T-cell (primary cell): ENCODE measurements around the gene FBN1. TPM values are rescaled to one million over a fixed set of nuclear protein-coding genes. Genes with fewer than 3 reads are reported as not detected.

Experiments
- ATAC-seq, 4 experiments: fragments of 200-7000 bp in 3 of 4; fragments of 150-1000 bp in 1 of 4; cut with Tn5 transposase; replicated peaks in 1 of 4; 1 replicate in 3 of 4; 2 replicates in 1 of 4; pipeline ENCODE4 v1.10.0; 2021; ENCODE audit warnings: moderate library complexity in 3 of 4, mild to moderate bottlenecking in 2 of 4, moderate number of reproducible peaks in 1 of 4
- CTCF ChIA-PET, 2 donors: fragments of 300-600 bp; sonication (Branson Sonifier 250); formaldehyde crosslinking; loops; one replicate each; lab custom pipeline; 2022; ENCODE audit warnings: antibody characterized with exemption in 2 of 2; lab: Charles Lee
- POLR2A ChIA-PET, 2 donors: fragments of 300-600 bp; sonication (Branson Sonifier 250); formaldehyde crosslinking; loops; one replicate each; lab custom pipeline; 2022; ENCODE audit warnings: antibody characterized with exemption in 2 of 2; lab: Charles Lee
- DNase-seq, 35 experiments: peaks; one replicate each; pipeline versions ENCODE4 v3.0.0 to v3.0.0-alpha.2; 2013 to 2023
- H3K27ac ChIP-seq: one replicate; pipeline ENCODE4 v1.5.1; 2013; ENCODE audit warnings: low read length
- H3K27me3 ChIP-seq, 2 experiments: replicated peaks in 1 of 2; 1 replicate in 1 of 2; 2 replicates in 1 of 2; pipeline versions ENCODE4 v1.6.1 to v1.7.0; 2013; ENCODE audit warnings: low read length in 1 of 2, mixed read lengths in 1 of 2; ENCODE audit not compliant: control insufficient read depth in 2 of 2, insufficient read depth in 2 of 2; ENCODE audit errors: extremely low read depth in 1 of 2
- H3K36me3 ChIP-seq, 2 donors: 1 replicate in 1 of 2; 2 replicates in 1 of 2; pipeline versions ENCODE4 v1.6.1 to v1.7.0; 2013; ENCODE audit warnings: low read length in 1 of 2; ENCODE audit not compliant: control insufficient read depth in 2 of 2, insufficient read depth in 1 of 2; ENCODE audit errors: extremely low read depth in 1 of 2
- H3K4me1 ChIP-seq, 2 experiments: 1 replicate in 1 of 2; 2 replicates in 1 of 2; pipeline versions ENCODE4 v1.6.1 to v1.7.0; 2013; ENCODE audit warnings: low read length in 2 of 2, mixed read lengths in 1 of 2; ENCODE audit not compliant: insufficient read depth in 2 of 2, control insufficient read depth in 1 of 2; ENCODE audit errors: extremely low read depth in 1 of 2
- H3K4me3 ChIP-seq, 2 donors: 1 replicate in 1 of 2; 2 replicates in 1 of 2; pipeline versions ENCODE4 v1.5.1 to v1.7.0; 2013; ENCODE audit warnings: mild to moderate bottlenecking in 2 of 2, low read length in 1 of 2, moderate library complexity in 1 of 2; ENCODE audit not compliant: control insufficient read depth in 1 of 2; ENCODE audit errors: extremely low read depth in 1 of 2
- H3K9me3 ChIP-seq: 2 replicates; pipeline ENCODE4 v1.7.0; 2013
- H3K27ac Mint-ChIP-seq, 2 donors: one replicate each; pipeline ENCODE4 v1.8.0; 2020 to 2021; ENCODE audit warnings: mild to moderate bottlenecking in 2 of 2, mixed read lengths in 2 of 2
- H3K27me3 Mint-ChIP-seq, 2 donors: one replicate each; pipeline ENCODE4 v1.8.0; 2021 to 2022; ENCODE audit warnings: mixed read lengths in 2 of 2
- H3K36me3 Mint-ChIP-seq: one replicate; pipeline ENCODE4 v1.8.0; 2021; ENCODE audit warnings: mixed read lengths
- H3K4me1 Mint-ChIP-seq, 3 donors: one replicate each; pipeline ENCODE4 v1.8.0; 2020 to 2022; ENCODE audit warnings: mixed read lengths in 3 of 3, mild to moderate bottlenecking in 1 of 3
- H3K4me3 Mint-ChIP-seq, 3 donors: one replicate each; pipeline ENCODE4 v1.8.0; 2020 to 2022; ENCODE audit warnings: mild to moderate bottlenecking in 3 of 3, mixed read lengths in 3 of 3, moderate library complexity in 3 of 3
- H3K9me3 Mint-ChIP-seq, 3 donors: one replicate each; pipeline ENCODE4 v1.8.0; 2020 to 2022; ENCODE audit warnings: mixed read lengths in 3 of 3
- whole genome bisulfite sequencing: methylation state at CpG from one replicate; pipeline ENCODE4 v1.1.5; 2013; ENCODE audit warnings: missing lambda C conversion rate; ENCODE audit not compliant: insufficient coverage; 5-methylcytosine and 5-hydroxymethylcytosine counted together
- total RNA-seq, 35 experiments: library from RNA in 6 of 35; stranded (reverse) in 6 of 35; fragments of 120-200 nt in 1 of 35; gene quantifications; one replicate each; pipeline versions ENCODE4 v1.2.1 to v1.2.4 and lab custom pipeline; 2013 to 2026

FBN1 gene
- total RNA-seq, 5 donors from 2014 or later (not counting 1 experiment from before 2014, with no cell fraction given) = 0.28 to 1.2 (median 0.79) TPM

GRCh38 chr15:48637639-48638038 is 7.9 kb downstream of the FBN1 start:
- ChIA-PET POLR2A (interaction anchor here in 1 of 2 donors (0.6 kb wide), 1 partner anchor 12 kb away, joined by 3 read pairs; no protein-coding TSS in a partner anchor), CTCF (interaction anchor here in 1 of 2 donors (0.5 kb wide), 1 partner anchor 343 kb away, joined by 3 read pairs; no protein-coding TSS in a partner anchor)
- Mint-ChIP-seq H3K36me3 (no peaks in the 10 kb centered on the region), H3K27me3 (peaks cover 9 to 12% of the 10 kb centered on the region in 2 donors), H3K4me1 (no peaks in the 10 kb centered on the region), H3K4me3 (no peak overlapping the region), H3K9me3 (no peaks in the 10 kb centered on the region), H3K27ac (no peak overlapping the region)
- 90% methylated on average over 1 of the region's 2 CpGs for WGBS
- DNase-seq = no peak
- H3K27me3 ChIP-seq = peaks cover 0 to 4% of the 10 kb centered on the region in 2 experiments
- H3K27ac ChIP-seq = no peak overlapping the region
- no peaks in the 10 kb centered on the region for H3K4me1 ChIP-seq
- H3K36me3 ChIP-seq = no peaks in the 10 kb centered on the region
- H3K9me3 ChIP-seq = no peaks in the 10 kb centered on the region
- H3K4me3 ChIP-seq = no peak overlapping the region
- no peak for ATAC-seq

- H3K9me3 ChIP-seq = no peaks in the 10 kb centered on the region
- no peaks in the 10 kb centered on the region for H3K9me3 Mint-ChIP-seq
- DNase-seq (no peak), ATAC-seq (no peak)
- no peaks in the 10 kb centered on the region for H3K4me1 ChIP-seq
- H3K36me3 Mint-ChIP-seq = no peaks in the 10 kb centered on the region
- peaks cover 6% of the 10 kb centered on the region in 2 donors for H3K27me3 Mint-ChIP-seq
- H3K27me3 ChIP-seq = no peaks in the 10 kb centered on the region
- H3K4me3 Mint-ChIP-seq = no peak overlapping the region
- H3K27ac ChIP-seq = no peak overlapping the region
- 96% methylated on average over 2 of the region's 5 CpGs for WGBS
- H3K4me3 ChIP-seq = no peak overlapping the region
- H3K4me1 Mint-ChIP-seq = no peaks in the 10 kb centered on the region
- no peak overlapping the region for H3K27ac Mint-ChIP-seq
- POLR2A ChIA-PET = no interaction called here
- CTCF ChIA-PET = no interaction called here
- no peaks in the 10 kb centered on the region for H3K36me3 ChIP-seq
Observed at GRCh38 chr15:48636511-48636910, 9.0 kb downstream of the FBN1 start.

DNA sequence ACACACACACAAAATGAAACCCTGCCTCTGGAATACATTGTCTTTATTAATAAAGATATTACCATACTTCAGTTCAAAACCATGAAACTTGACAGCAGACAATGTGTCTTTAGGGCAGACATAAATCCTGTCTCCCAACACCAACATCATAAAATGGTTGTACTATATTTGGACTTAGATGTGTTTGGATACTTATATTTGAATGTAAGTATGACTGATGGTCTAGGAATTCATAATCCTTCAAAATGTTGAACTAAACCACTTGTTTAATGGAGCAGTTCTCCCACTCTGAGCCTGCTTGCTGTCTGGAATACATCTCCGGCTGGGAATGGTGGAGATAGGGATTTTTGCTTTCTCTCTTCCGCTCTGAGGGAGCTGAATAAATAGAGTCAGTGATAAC is 10.6 kb downstream of the FBN1 start:
- no peaks in the 10 kb centered on the region for H3K9me3 ChIP-seq
- ChIA-PET POLR2A (no interaction called here), CTCF (no interaction called here)
- H3K4me3 Mint-ChIP-seq = no peak overlapping the region
- H3K4me1 Mint-ChIP-seq = no peaks in the 10 kb centered on the region
- DNase-seq = no peak
- ATAC-seq = no peak
- no peak overlapping the region for H3K27ac ChIP-seq
- WGBS = no CpG with 5 or more reads among the region's 2 CpGs
- H3K36me3 ChIP-seq = no peaks in the 10 kb centered on the region
- no peak overlapping the region for H3K27ac Mint-ChIP-seq
- H3K4me3 ChIP-seq = no peak overlapping the region
- no peaks in the 10 kb centered on the region for H3K36me3 Mint-ChIP-seq
- no peaks in the 10 kb centered on the region for H3K27me3 ChIP-seq
- H3K27me3 Mint-ChIP-seq = no peaks in the 10 kb centered on the region
- no peaks in the 10 kb centered on the region for H3K9me3 Mint-ChIP-seq
- no peaks in the 10 kb centered on the region for H3K4me1 ChIP-seq

GRCh38 chr15:48634096-48634495 is 11.4 kb downstream of the FBN1 start:
- Mint-ChIP-seq H3K27ac (no peak overlapping the region), H3K9me3 (no peaks in the 10 kb centered on the region), H3K4me3 (no peak overlapping the region), H3K27me3 (peaks cover 0 to 2% of the 10 kb centered on the region in 2 donors), H3K4me1 (no peaks in the 10 kb centered on the region), H3K36me3 (no peaks in the 10 kb centered on the region)
- no peak for ATAC-seq
- H3K36me3 ChIP-seq = no peaks in the 10 kb centered on the region
- POLR2A ChIA-PET = no interaction called here
- H3K4me1 ChIP-seq = no peaks in the 10 kb centered on the region
- H3K9me3 ChIP-seq = no peaks in the 10 kb centered on the region
- H3K27ac ChIP-seq = no peak overlapping the region
- H3K4me3 ChIP-seq = no peak overlapping the region
- CTCF ChIA-PET = no interaction called here
- no peak for DNase-seq
- WGBS = 54% methylated on average over 3 of the region's 3 CpGs
- no peaks in the 10 kb centered on the region for H3K27me3 ChIP-seq

DNA sequence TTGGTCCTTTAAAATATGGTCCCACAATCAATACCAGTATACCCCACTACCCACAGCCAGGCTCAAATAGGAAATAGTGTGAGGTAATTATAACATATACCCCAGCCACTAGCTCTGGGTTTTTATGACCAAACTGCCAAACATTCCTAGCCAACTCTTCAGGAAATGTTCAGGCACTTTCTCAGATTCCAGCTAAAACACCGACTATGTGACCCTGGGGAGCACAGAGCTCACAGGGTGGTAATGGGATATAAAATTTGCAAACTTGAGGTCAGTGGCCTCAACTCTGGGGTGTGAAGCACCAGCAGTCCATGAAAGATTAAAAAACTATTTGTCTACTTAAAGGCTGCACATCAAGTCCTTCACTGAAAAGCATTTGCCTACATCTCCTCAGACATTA is 12.9 kb downstream of the FBN1 start:
- ATAC-seq (no peak), DNase-seq (no peak)
- Mint-ChIP-seq H3K27ac (no peak overlapping the region), H3K9me3 (no peaks in the 10 kb centered on the region), H3K4me1 (no peaks in the 10 kb centered on the region), H3K36me3 (no peaks in the 10 kb centered on the region), H3K4me3 (no peak overlapping the region), H3K27me3 (peaks cover 0 to 4% of the 10 kb centered on the region in 2 donors)
- Histone ChIP-seq H3K36me3 (no peaks in the 10 kb centered on the region), H3K27me3 (no peaks in the 10 kb centered on the region), H3K9me3 (no peaks in the 10 kb centered on the region), H3K27ac (no peak overlapping the region), H3K4me1 (no peaks in the 10 kb centered on the region), H3K4me3 (no peak overlapping the region)
- no CpG with 5 or more reads among the region's 1 CpG for WGBS
- ChIA-PET CTCF (no interaction called here), POLR2A (no interaction called here)

GRCh38 chr15:48631176-48631770 is 14.2 kb downstream of the FBN1 start:
- no peaks in the 10 kb centered on the region for H3K9me3 Mint-ChIP-seq

More at GRCh38 chr15:48631176-48631770, 14.2 kb downstream of the FBN1 start:
- ATAC-seq = no peak
- Mint-ChIP-seq H3K4me3 (no peak overlapping the region), H3K36me3 (no peaks in the 10 kb centered on the region), H3K4me1 (no peaks in the 10 kb centered on the region), H3K27me3 (peaks cover 0 to 4% of the 10 kb centered on the region in 2 donors), H3K27ac (no peak overlapping the region)
- Histone ChIP-seq H3K36me3 (no peaks in the 10 kb centered on the region), H3K4me3 (no peak overlapping the region), H3K27me3 (no peaks in the 10 kb centered on the region), H3K4me1 (no peaks in the 10 kb centered on the region), H3K27ac (no peak overlapping the region), H3K9me3 (no peaks in the 10 kb centered on the region)
- no peak for DNase-seq
- CTCF ChIA-PET = no interaction called here
- no CpG with 5 or more reads among the region's 8 CpGs for WGBS
- POLR2A ChIA-PET = no interaction called here
